NCI-H1436 (cell line): Measurements from ENCODE around the gene SFXN5.
"Not testable (repeated sequence)": the region's sequence is repeated elsewhere in the genome, so short reads cannot be mapped to it uniquely, and the experiment has no call there.

Experiments
- DNase-seq: peaks from one replicate; lab custom pipeline; 2025; lab: John Stamatoyannopoulos, UW

Gene SFXN5

DNA sequence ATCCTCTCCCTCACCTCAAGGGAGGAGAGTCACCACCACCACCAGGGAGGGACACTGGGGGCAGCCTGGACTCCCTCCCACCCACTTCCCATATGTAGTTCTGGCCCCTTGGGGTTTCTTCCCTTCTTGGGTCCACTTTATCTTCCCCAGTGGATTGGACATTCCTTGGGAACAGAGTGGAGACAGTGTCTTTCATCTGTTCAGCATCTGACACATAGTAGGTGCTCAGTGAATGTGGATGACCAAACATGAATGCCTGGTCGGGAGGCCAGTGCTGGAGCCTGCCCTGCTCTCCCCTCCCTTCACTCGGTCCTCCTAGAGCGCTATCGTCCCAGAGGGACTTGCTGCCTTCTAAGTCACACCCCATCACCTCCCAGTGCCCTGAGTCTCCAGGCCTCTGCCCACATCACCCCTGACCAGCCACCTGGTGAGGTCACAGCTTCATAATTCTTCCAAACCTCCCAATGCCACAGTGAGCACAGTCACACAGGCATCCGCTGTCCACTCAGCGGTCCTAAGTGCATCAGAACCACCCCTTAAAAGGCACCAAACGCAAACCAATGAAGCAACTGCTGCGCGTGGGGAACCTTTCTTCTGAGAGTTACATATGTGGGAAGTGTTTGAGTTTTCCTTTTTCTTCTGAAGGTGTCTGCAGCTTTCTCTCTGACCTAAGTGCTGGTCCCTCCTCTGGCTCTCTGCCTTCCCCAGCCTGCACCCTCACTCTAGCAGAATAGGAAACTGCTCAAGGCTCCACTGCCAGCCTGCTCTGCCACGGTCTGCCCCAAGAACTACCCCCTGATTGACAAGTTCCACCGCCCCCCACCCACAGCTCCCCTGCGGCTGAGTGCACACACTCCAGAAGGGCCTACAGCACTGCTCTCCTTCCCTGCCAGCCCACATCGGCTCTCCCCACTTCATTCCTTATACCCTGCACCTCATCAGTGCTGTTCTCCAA is 7.2 kb upstream of the SFXN5 start:
- no peak for DNase-seq

DNA sequence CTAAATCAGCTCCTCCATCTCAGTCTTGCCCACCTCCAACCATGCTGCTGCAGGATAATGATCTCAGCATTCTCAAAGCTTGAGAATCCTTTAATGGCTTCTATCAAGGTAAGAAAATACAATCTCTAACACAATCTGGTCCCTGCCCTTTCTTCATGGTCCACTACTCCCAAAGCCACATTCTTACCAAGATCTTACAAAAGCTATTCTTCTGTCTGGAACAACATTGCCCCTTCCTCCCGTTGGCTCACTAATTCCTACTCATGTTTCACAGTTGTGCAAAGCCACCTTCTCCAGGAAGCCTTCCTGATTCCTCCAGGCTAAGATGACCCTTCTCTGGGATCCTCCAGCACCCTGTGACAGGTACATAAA is 5.9 kb upstream of the SFXN5 start:
- no peak for DNase-seq

DNA sequence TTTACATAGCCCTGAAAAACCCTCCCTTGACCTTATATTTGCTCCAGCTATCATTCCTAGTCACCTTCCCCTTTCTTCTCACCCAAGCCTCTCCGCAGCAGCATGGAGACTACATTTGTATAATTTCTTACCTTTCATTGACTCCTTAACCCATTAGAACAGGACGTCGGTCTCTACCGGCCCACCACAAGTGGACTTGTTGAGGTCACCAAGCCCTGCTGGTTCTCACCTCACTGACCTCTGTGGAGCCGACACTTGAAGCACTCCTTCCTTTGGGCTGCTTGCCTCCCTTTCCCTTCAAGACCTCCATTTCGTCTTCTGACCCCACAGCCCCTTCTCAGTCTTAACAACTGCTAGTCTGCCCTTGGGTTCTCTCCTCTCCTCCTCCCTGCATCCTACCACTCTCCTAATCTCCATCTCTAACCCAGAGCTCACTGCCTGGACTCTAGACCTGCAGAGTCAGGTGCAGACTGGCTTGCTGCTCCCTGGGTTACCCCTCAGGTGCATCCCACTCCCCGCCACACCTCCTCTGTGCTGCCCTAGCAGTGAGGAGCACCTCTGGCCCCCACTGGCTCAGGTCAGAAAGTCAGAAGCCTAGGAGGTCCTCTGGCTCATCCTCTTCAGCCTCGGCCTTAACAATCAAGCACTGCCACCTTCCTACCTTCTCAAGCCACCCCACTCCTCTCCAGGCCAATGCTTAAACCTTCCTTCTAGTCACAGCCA is 5.3 kb upstream of the SFXN5 start:
- no peak for DNase-seq

DNA sequence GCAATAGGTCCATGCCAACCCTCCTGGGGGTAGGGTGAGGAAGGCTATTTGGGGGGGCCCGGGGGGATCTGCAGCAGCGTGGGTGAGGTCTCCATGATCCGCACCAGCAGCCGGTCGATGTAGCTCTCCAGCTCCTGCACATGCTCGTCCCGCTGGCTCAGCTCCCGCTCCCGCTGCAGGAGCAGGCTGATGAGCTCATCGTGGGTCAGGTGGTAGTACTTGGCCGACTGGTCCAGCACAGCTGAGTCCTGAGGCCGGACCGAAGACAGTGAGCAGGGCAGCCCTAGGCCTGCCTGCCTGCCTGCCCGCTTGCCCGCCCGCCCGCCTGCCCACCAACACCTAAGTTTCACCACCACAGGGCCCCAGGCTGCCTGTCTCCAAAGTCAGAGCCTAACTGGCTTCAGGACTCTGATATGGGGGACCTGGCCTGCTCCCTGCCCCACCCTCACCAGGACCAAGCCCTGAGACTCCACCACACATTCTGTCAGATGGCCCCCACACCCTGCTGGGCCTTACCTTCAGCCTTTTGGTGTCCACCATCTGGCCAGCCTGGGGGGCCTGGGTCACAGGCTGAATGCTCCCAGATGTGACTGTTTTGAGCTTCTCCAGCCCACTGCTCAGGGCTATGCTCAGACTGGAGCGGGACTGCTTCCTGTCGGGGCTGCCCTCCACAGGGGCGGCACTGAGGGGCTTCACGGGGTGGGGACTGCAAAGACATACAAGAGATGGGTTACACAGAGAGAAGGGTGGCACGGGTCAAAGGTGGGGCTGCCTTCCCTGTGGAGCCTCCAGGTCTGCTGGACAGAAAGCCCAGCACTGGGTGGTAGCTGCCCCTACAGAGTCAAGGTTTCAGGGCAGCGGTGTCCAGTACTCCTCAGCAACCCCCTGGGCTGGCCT is 4.2 kb upstream of the SFXN5 start:
- DNase-seq: no peak

- no peak for DNase-seq
Observed at GRCh38 chr2:73074110-73075069, 2.9 kb upstream of the SFXN5 start.

- DNase-seq: no peak
Observed at GRCh38 chr2:73072416-73072815, 904 bp upstream of the SFXN5 start.

- no peak for DNase-seq
Observed at GRCh38 chr2:73072129-73072395, 550 bp upstream of the SFXN5 start.

- peak; percentile 33 for DNase-seq
Observed at GRCh38 chr2:73070643-73071359, 711 bp downstream of the SFXN5 start.

- no peak for DNase-seq
Observed at GRCh38 chr2:73069855-73070642, 1.5 kb downstream of the SFXN5 start.

GRCh38 chr2:73069041-73069854 is 2.3 kb downstream of the SFXN5 start:
- no peak for DNase-seq

- no peak for DNase-seq
Observed at GRCh38 chr2:73068147-73068546, 3.4 kb downstream of the SFXN5 start.

GRCh38 chr2:73067043-73067442 is 4.5 kb downstream of the SFXN5 start:
- no peak for DNase-seq

DNA sequence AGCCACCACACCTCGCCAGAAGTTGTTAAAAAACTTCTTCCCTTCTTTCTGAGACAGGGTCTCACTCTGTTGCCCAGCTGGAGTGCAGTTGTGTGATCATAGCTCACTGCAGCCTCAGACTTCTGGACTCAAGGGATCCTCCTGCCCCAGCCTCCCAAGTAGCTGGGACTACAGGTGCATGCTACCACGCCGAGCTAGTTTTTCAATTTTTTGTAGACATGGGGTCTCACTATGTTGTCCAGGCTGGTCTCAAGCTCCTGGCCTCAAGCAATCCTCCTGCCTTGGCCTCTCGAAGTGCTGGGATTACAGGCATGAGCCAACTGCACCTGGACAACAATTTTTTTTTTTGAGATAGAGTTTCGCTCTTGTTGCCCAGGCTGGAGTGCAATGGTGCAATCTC is 6.4 kb downstream of the SFXN5 start:
- not testable (repeated sequence) for DNase-seq

DNA sequence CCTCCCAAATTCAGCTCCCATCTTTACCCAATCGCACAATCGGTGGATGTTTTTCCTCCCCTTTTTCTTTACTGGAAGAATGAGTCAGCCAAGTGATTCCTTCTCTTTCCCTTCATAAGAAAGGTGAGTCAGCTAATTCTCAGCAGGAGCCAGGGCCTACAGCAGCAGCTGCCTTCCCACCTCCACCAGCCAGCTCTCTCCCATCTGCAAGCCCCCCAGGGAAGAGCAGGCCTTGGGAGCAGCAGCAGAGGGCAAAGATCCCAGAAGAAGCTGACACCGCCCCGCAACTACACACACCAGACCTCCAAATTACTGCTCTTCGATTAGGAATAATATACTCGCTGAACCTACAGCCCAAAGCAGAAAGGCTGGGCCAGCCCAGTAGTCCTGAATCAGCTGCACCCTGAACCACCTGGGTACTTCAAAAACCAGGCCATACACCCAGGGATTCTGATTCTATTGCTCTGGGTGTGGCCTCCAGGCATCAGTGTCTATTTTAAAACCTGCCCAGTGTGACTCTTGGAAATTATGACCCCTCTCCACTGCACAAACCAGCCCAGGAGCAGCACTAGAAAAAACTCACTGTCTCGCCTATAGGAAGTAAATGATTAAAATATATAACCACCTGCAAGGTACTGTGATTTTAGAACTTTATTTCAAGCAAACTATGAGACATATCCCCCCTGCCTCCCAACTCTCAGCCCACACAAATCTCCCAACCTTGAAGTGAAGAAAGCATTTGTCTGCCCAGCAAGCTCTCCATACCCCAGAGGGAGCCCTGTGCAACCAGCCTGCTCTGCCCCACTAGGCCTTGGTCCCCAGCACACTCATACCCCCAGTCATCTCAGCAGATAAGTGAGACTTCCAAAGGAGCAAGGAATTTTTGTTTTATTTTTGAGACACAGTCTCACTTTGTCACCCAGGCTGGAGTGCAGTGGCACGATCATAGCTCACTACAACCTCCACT is 7.3 kb downstream of the SFXN5 start:
- DNase-seq: no peak

DNA sequence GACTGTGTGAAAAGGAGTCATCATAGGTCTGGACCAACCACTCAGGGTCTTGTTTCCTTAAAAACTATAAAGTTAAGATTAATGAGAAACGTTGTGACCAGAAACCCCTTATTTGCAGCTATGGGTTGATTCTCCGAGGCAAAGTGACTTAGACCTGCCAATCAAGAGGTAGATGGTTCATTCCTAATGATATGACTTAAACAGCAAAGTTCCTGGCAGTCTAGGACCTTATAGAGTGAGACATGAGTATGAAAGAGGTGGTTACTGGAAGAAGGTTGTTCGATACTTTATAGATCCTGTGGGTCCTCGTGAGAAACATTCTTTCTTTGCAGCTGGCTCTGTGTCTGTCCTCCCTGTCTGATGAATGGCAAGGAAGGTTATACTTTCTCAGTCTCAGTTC is 8.0 kb downstream of the SFXN5 start:
- no peak for DNase-seq

- no peak for DNase-seq
Observed at GRCh38 chr2:73059106-73059505, 12.4 kb downstream of the SFXN5 start.

DNA sequence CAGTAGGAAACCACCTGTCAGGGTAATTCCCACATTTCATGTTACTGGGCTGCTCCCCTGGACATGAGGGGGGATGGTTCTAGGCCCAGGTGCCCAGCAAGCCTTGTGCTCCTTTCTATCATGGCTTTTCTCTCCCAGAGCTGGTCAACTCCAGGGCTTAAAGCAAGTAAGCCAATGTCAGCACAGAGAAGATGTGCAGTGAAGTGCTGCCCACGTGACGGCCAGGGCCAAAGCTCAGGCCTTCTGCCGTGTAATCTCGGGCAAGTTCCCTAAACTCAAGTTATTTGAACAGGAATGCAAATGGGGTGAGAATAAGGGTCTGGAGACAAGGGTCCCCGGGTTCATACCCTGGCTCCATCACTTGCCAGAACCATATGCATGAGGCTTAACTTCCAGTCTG is 16.5 kb downstream of the SFXN5 start:
- DNase-seq: no peak
